Astrocyte of the spinal cord (primary cell): ENCODE measurements around the gene CHAF1A.

Experiments used
- DNase-seq: peaks from one replicate; pipeline ENCODE4 v3.0.0; 2011; ENCODE audit warnings: low read depth, low spot score
- H3K4me3 ChIP-seq: 2 replicates; pipeline ENCODE4 v1.5.1; 2011; ENCODE audit warnings: low read depth, mild to moderate bottlenecking, low read length, moderate library complexity
- in situ Hi-C: cut with HindIII; loops from 2 replicates; pipeline ENCODE4 v1.10.0; 2017; ENCODE audit warnings: low sequenced_read_pairs
- TF ChIP-seq, protein P1 (sequence below): IDR thresholded peaks from 2 replicates; pipeline ENCODE4 v1.5.1; 2012; ENCODE audit warnings: low read depth, mild to moderate bottlenecking, low read length, inconsistent platforms

Gene CHAF1A

GRCh38 chr19:4366666-4367335 lies 35.6 kb upstream of the CHAF1A start:
- TF ChIP-seq, protein P1, sequence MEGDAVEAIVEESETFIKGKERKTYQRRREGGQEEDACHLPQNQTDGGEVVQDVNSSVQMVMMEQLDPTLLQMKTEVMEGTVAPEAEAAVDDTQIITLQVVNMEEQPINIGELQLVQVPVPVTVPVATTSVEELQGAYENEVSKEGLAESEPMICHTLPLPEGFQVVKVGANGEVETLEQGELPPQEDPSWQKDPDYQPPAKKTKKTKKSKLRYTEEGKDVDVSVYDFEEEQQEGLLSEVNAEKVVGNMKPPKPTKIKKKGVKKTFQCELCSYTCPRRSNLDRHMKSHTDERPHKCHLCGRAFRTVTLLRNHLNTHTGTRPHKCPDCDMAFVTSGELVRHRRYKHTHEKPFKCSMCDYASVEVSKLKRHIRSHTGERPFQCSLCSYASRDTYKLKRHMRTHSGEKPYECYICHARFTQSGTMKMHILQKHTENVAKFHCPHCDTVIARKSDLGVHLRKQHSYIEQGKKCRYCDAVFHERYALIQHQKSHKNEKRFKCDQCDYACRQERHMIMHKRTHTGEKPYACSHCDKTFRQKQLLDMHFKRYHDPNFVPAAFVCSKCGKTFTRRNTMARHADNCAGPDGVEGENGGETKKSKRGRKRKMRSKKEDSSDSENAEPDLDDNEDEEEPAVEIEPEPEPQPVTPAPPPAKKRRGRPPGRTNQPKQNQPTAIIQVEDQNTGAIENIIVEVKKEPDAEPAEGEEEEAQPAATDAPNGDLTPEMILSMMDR, result no peak
- in situ Hi-C loops, result no loop called here
- H3K4me3 ChIP-seq, result no peak overlapping the region
- DNase-seq, result no peak

DNA sequence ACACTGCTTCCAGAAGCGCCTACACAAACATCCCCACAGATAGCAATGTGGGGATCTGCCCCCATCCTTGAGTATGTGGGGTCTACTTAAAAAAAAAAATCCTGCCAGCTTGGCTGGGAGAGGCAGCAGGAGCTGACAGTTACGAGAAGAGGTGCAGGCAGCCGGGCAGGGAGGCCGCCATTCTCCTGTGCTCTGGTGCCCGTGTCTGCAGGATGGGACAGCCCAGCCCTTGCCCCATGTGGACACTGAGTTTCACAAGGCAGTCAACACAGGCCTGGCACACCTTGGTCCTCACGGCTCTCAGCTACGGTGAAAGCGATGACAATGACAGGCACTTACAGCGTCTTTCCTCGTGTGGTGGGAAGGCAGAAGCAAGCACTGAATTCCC lies 35.1 kb upstream of the CHAF1A start:
- in situ Hi-C loops, result no loop called here
- no peak overlapping the region for H3K4me3 ChIP-seq
- TF ChIP-seq, protein P1, result no peak
- DNase-seq, result no peak

GRCh38 chr19:4367781-4368127 lies 34.7 kb upstream of the CHAF1A start:
- H3K4me3 ChIP-seq, result no peak overlapping the region
- TF ChIP-seq, protein P1, result no peak
- no peak for DNase-seq
- in situ Hi-C loops, result no loop called here

DNA sequence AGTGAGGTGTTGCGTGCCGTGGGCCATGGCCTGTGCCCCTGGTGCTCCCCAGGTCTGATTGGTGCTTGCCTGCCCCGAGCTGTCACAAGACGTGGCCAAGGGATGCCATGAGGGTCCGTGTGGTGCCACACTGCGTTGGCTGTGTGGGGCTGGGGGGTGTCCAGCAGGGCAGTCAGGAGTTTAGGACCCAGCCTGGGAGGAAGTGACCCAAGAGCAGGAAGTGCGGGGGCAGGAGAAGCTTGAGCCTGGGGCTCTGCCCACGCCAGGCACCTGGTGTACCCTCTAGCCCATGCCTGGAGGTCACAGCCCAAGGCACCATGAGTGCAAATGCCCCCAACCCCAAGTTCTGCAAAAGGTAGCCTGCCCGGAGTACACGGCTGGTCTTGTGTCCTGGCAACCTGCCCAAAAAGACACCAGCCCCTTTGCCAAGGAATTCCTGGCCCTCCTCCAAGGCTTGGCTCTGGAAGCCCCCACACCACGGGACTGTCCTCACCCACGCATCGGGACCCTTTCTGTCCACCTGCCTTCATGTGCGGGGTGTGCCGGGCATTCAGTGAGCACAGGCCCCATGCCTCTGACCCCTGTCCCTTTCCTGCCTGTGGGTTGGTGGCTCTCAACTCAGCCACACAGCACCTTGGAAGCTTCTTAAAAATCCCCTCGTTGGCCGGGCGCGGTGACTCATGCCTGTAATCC lies 34.2 kb upstream of the CHAF1A start:
- in situ Hi-C loops, result no loop called here
- DNase-seq, result no peak
- TF ChIP-seq, protein P1, result no peak
- no peak overlapping the region for H3K4me3 ChIP-seq

GRCh38 chr19:4369109-4369887 lies 33.1 kb upstream of the CHAF1A start:
- peak; percentile 35 for DNase-seq
- TF ChIP-seq, protein P1, result no peak
- H3K4me3 ChIP-seq, result no peak overlapping the region
- in situ Hi-C loops, result no loop called here

DNA sequence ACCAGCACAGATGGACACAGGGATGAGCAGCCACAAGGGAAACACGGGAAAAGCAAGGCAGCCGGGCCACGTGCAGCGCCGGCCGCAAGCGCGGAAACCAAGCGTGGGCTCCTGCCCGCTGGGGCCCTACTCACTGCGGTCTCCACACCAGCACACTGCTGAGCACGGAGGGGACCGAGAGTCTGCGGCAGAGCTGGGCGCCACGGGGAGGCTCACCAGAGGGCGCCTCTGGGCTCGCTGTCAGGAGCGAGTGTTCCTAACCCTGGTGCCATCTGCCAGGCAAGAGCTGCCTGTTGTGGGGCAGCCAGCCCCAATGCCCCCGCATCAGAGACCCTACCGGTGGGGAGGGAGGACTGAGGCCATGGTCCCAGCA lies 32.6 kb upstream of the CHAF1A start:
- TF ChIP-seq, protein P1, result peak; percentile 54
- no peak overlapping the region for H3K4me3 ChIP-seq
- DNase-seq, result peak; percentile 40
- in situ Hi-C loops, result no loop called here
